Hepatocyte (in vitro differentiated cells): Measurements from ENCODE around the gene CLEC18A. TPM values are rescaled to one million over a fixed set of nuclear protein-coding genes. Genes with fewer than 3 reads are reported as not detected.

Source experiments
- DNase-seq: peaks from one replicate; pipeline ENCODE4 v3.0.0-alpha.2; 2016; ENCODE audit warnings: low spot score
- H2AFZ ChIP-seq: fragments of 200-600 bp; sonication (generic); 2 replicates; pipeline ENCODE4 v1.6.0; 2016; ENCODE audit warnings: antibody characterized with exemption, mild to moderate bottlenecking
- H3K27ac ChIP-seq: fragments of 200-600 bp; sonication (generic); 2 replicates; pipeline ENCODE4 v1.5.1; 2016; ENCODE audit warnings: mild to moderate bottlenecking
- H3K27me3 ChIP-seq: fragments of 200-600 bp; sonication (generic); 2 replicates; pipeline ENCODE4 v1.6.1; 2016
- H3K36me3 ChIP-seq: fragments of 200-600 bp; sonication (generic); replicated peaks from 2 replicates; pipeline ENCODE4 v1.5.1; 2016; ENCODE audit warnings: low read depth; ENCODE audit not compliant: insufficient read depth
- H3K4me1 ChIP-seq: fragments of 200-600 bp; sonication (generic); 2 replicates; pipeline ENCODE4 v1.5.1; 2016; ENCODE audit warnings: mild to moderate bottlenecking, moderate library complexity; ENCODE audit not compliant: insufficient read depth
- H3K4me2 ChIP-seq: fragments of 200-600 bp; sonication (generic); 2 replicates; pipeline ENCODE4 v1.6.0; 2016
- H3K4me3 ChIP-seq: fragments of 200-600 bp; sonication (generic); 2 replicates; pipeline ENCODE4 v1.5.1; 2016; ENCODE audit warnings: mild to moderate bottlenecking
- H3K79me2 ChIP-seq: fragments of 200-600 bp; sonication (generic); 2 replicates; pipeline ENCODE4 v1.6.0; 2017; ENCODE audit warnings: mild to moderate bottlenecking
- H3K9me2 ChIP-seq: fragments of 200-600 bp; sonication (generic); replicated peaks from 2 replicates; pipeline ENCODE4 v1.6.0; 2017; ENCODE audit warnings: mild to moderate bottlenecking; ENCODE audit not compliant: insufficient read depth
- H3K9me3 ChIP-seq: fragments of 200-600 bp; sonication (generic); 2 replicates; pipeline ENCODE4 v1.5.1; 2016; ENCODE audit warnings: low read depth, mild to moderate bottlenecking
- H4K20me1 ChIP-seq: fragments of 200-600 bp; sonication (generic); 2 replicates; pipeline ENCODE4 v1.6.0; 2016; ENCODE audit warnings: mild to moderate bottlenecking; ENCODE audit not compliant: insufficient read depth, poor library complexity, severe bottlenecking
- EZH2 ChIP-seq: fragments of 200-600 bp; sonication (generic); IDR thresholded peaks from 2 replicates; pipeline ENCODE4 v1.6.1; 2016; ENCODE audit warnings: antibody characterized with exemption, mild to moderate bottlenecking, borderline replicate concordance
- EZH2phosphoT487 ChIP-seq: fragments of 200-600 bp; sonication (generic); IDR thresholded peaks from one replicate; pipeline ENCODE4 v1.6.1; 2018; ENCODE audit warnings: antibody characterized with exemption, mild to moderate bottlenecking, low read depth, moderate library complexity; ENCODE audit not compliant: unreplicated experiment, severe bottlenecking
- WGBS: methylation state at CpG from one replicate; pipeline ENCODE4 v1.1.6; 2016; ENCODE audit warnings: low lambda C conversion rate; ENCODE audit errors: missing lambda C conversion rate; 5-methylcytosine and 5-hydroxymethylcytosine counted together
- polyA plus RNA-seq: library from polyadenylated mRNA; unstranded; fragments of >200 nt; fragmentation: Nextera tagmentation; extraction: Ambion mirVana; gene quantifications from 2 replicates; pipeline ENCODE4 v1.2.1, GENCODE V29; 2016
- total RNA-seq: library from RNA; depleted of rRNA; stranded (reverse); fragments of >200 nt; gene quantifications from 2 replicates; pipeline ENCODE4 v1.2.3, GENCODE V29; 2014
- TF ChIP-seq, protein P1 (sequence below): fragments of 200-600 bp; sonication (generic); IDR thresholded peaks from 2 replicates; pipeline ENCODE4 v1.5.1; 2016; ENCODE audit warnings: antibody characterized with exemption, mild to moderate bottlenecking; ENCODE audit not compliant: poor library complexity

CLEC18A gene
- total and polyA plus RNA-seq, 2 experiments from 2014 or later, result 0.37 to 1.9 TPM

DNA sequence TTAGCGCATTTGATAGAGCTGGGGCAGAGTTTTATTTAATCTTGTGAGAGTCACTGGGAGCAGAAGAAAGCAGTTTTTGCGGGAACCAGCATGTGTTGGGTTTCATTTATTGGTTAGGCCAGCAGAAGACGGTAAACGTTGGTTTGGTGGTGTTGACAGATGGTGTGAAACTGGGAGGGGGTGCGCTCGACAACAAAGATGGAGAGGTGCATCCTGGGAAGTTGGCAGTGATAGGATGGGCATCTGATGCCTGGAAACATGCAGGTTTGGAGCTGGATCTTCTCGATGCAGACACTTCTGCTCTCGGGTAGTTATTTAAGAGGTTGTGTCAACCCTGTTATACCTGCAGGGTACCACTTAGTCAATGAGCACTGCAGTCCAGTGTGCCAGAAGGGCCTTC is 24.9 kb upstream of the CLEC18A start:
- no peak overlapping the region for H3K4me2 ChIP-seq
- no peak for DNase-seq
- no peak overlapping the region for H3K27ac ChIP-seq
- H3K36me3 ChIP-seq, result no peaks in the 10 kb centered on the region
- H3K9me3 ChIP-seq, result no peaks in the 10 kb centered on the region
- no peaks in the 10 kb centered on the region for H3K9me2 ChIP-seq
- TF ChIP-seq EZH2, result no peak
- no peak for TF ChIP-seq EZH2phosphoT487
- TF ChIP-seq, protein P1, sequence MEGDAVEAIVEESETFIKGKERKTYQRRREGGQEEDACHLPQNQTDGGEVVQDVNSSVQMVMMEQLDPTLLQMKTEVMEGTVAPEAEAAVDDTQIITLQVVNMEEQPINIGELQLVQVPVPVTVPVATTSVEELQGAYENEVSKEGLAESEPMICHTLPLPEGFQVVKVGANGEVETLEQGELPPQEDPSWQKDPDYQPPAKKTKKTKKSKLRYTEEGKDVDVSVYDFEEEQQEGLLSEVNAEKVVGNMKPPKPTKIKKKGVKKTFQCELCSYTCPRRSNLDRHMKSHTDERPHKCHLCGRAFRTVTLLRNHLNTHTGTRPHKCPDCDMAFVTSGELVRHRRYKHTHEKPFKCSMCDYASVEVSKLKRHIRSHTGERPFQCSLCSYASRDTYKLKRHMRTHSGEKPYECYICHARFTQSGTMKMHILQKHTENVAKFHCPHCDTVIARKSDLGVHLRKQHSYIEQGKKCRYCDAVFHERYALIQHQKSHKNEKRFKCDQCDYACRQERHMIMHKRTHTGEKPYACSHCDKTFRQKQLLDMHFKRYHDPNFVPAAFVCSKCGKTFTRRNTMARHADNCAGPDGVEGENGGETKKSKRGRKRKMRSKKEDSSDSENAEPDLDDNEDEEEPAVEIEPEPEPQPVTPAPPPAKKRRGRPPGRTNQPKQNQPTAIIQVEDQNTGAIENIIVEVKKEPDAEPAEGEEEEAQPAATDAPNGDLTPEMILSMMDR, result no peak
- H4K20me1 ChIP-seq, result no peaks in the 10 kb centered on the region
- no peak overlapping the region for H3K4me3 ChIP-seq
- H3K27me3 ChIP-seq, result no peaks in the 10 kb centered on the region
- peaks cover 26% of the 10 kb centered on the region for H3K4me1 ChIP-seq
- H2AFZ ChIP-seq, result no peak overlapping the region
- H3K79me2 ChIP-seq, result no peaks in the 10 kb centered on the region
- 89% methylated on average over 8 of the region's 8 CpGs for WGBS

DNA sequence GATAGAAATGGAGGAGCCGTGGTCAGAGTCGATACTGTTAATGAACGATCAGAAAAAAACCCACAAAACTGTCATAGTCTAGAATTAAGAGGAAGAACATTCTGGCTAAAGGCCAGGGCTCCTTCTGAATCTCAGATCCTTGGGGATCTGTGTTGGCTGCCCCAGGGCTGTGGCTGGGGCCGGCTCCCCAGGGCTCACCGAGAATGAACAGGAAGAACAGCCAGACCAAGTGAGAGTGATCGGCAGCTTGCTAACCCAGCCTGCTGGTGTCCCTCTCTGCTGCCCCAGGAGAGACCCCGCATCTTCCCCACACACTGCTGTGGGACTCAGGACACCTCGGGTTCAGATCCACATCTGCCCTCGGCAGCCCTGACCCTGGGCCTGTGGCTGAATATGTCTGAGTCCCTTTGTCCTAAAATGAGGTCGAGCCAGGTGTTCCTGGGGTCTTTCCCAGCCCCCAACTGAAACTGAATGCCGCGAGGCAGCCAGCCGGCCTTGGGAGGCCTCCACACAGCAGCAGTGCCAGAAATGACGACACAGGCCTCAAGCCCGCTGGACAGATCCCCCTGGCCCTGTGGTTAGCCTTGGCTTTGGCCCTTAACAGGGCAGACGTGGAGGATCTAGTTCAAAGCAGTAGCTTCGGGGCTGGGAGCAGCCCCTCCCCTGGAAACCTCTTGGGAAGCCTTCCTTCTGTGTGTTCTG is 23.9 kb upstream of the CLEC18A start:
- H3K9me2 ChIP-seq, result no peaks in the 10 kb centered on the region
- H3K9me3 ChIP-seq, result no peaks in the 10 kb centered on the region
- H3K4me1 ChIP-seq, result peaks cover 26% of the 10 kb centered on the region
- TF ChIP-seq, protein P1, result no peak
- no peak for TF ChIP-seq EZH2phosphoT487
- no peak for TF ChIP-seq EZH2
- H3K79me2 ChIP-seq, result no peaks in the 10 kb centered on the region
- peak overlapping the region; percentile 33 for H3K27ac ChIP-seq
- H3K36me3 ChIP-seq, result no peaks in the 10 kb centered on the region
- WGBS, result 74% methylated on average over 17 of the region's 17 CpGs
- H3K27me3 ChIP-seq, result no peaks in the 10 kb centered on the region
- no peaks in the 10 kb centered on the region for H4K20me1 ChIP-seq
- H3K4me3 ChIP-seq, result no peak overlapping the region
- DNase-seq, result peak; percentile 32
- no peak overlapping the region for H3K4me2 ChIP-seq
- H2AFZ ChIP-seq, result no peak overlapping the region

GRCh38 chr16:69928856-69929400 is 22.2 kb upstream of the CLEC18A start:
- Histone ChIP-seq H3K4me3 (no peak overlapping the region), H3K79me2 (no peaks in the 10 kb centered on the region), H4K20me1 (no peaks in the 10 kb centered on the region), H3K9me3 (no peaks in the 10 kb centered on the region), H3K36me3 (no peaks in the 10 kb centered on the region), H3K27ac (peak overlapping the region; percentile 33), H2AFZ (no peak overlapping the region), H3K9me2 (no peaks in the 10 kb centered on the region), H3K4me2 (no peak overlapping the region), H3K4me1 (peaks cover 23% of the 10 kb centered on the region), H3K27me3 (no peaks in the 10 kb centered on the region)
- DNase-seq, result no peak
- 83% methylated on average over 9 of the region's 10 CpGs for WGBS
- TF ChIP-seq EZH2 (no peak), EZH2phosphoT487 (no peak)
- TF ChIP-seq, protein P1, result no peak
